Panc1 (cell line): ENCODE measurements around the gene CBX3. TPM values are rescaled to one million over a fixed set of nuclear protein-coding genes. Genes with fewer than 3 reads are reported as not detected.
A peak's percentile ranks its signal among the peaks of the same experiment; 100 is the strongest.
"Not testable (repeated sequence)": the region's sequence is repeated elsewhere in the genome, so short reads cannot be mapped to it uniquely, and the experiment has no call there.

Experiments used
- ATAC-seq: fragments of 200-7000 bp; cut with Tn5 transposase; 2 replicates; pipeline ENCODE4 v1.9.1; 2020; ENCODE audit warnings: mild to moderate bottlenecking, moderate library complexity
- BruUV-seq: library from RNA; stranded (reverse); fragments of 400-500 nt; replicated peaks from 2 replicates; lab custom pipeline; 2021; lab: Mats Ljungman, UMichigan
- CTCF ChIA-PET: fragments of 300-600 bp; sonication (Branson Sonifier 250); formaldehyde crosslinking; loops from one replicate; lab custom pipeline; 2022; ENCODE audit warnings: antibody characterized with exemption; lab: Charles Lee
- POLR2A ChIA-PET: fragments of 300-600 bp; sonication (Branson Sonifier 250); formaldehyde crosslinking; loops from one replicate; lab custom pipeline; 2022; ENCODE audit warnings: antibody characterized with exemption; lab: Charles Lee
- DNase-seq: peaks from one replicate; pipeline ENCODE4 v3.0.0-alpha.2; 2010; ENCODE audit warnings: low read depth, low spot score
- H3K27ac ChIP-seq: 2 replicates; pipeline ENCODE4 v1.5.1; 2011; ENCODE audit warnings: mild to moderate bottlenecking, low read length, inconsistent platforms
- H3K27me3 ChIP-seq: fragments of 200-500 bp; sonication (Bioruptor generic); 2 replicates; pipeline ENCODE4 v1.6.0; 2014; ENCODE audit warnings: low read length, inconsistent platforms; ENCODE audit not compliant: control insufficient read depth, insufficient read depth
- H3K36me3 ChIP-seq: fragments of 200-500 bp; sonication (Bioruptor generic); 2 replicates; pipeline ENCODE4 v1.5.1; 2014; ENCODE audit warnings: inconsistent platforms, mild to moderate bottlenecking, low read length, moderate library complexity; ENCODE audit not compliant: control insufficient read depth, insufficient read depth
- H3K4me1 ChIP-seq: 2 replicates; pipeline ENCODE4 v1.5.1; 2011; ENCODE audit warnings: inconsistent platforms, mild to moderate bottlenecking, low read length, moderate library complexity; ENCODE audit not compliant: control insufficient read depth, insufficient read depth
- H3K4me3 ChIP-seq, 2 experiments: 2 replicates each; pipeline ENCODE4 v1.5.1; 2011 to 2012; ENCODE audit warnings: low read depth in 2 of 2, low read length in 2 of 2, mild to moderate bottlenecking in 2 of 2, inconsistent platforms in 1 of 2, moderate library complexity in 1 of 2
- H3K9me3 ChIP-seq: fragments of 200-500 bp; sonication (Bioruptor generic); 2 replicates; pipeline ENCODE4 v1.5.1; 2014; ENCODE audit warnings: low read depth, mild to moderate bottlenecking, inconsistent platforms, low read length, moderate library complexity; ENCODE audit not compliant: control insufficient read depth, insufficient read depth
- POLR2AphosphoS5 ChIP-seq: IDR thresholded peaks from 2 replicates; pipeline ENCODE4 v1.6.1; 2012; ENCODE audit warnings: mild to moderate bottlenecking, low read depth, low read length, moderate library complexity
- SIN3A ChIP-seq: IDR thresholded peaks from 2 replicates; pipeline ENCODE4 v1.6.1; 2012; ENCODE audit warnings: low read depth, mild to moderate bottlenecking, low read length, moderate library complexity, borderline replicate concordance; ENCODE audit not compliant: insufficient read depth
- TCF7L2 ChIP-seq: IDR thresholded peaks from 2 replicates; pipeline ENCODE4 v1.6.1; 2011; ENCODE audit warnings: mild to moderate bottlenecking, low read depth, low read length, inconsistent platforms
- in situ Hi-C: cut with HindIII; loops from 2 replicates; pipeline ENCODE4 v1.10.0; 2016; ENCODE audit warnings: low sequenced_read_pairs, low pct_unique_long_range_greater_than_20kb
- intact Hi-C: fragments of 100-400 bp; cut with micrococcal nuclease; formaldehyde crosslinking; loops from one replicate; pipeline ENCODE4 v1.10.0; 2022; ENCODE audit not compliant: unreplicated experiment
- total RNA-seq: library from RNA; stranded (reverse); gene quantifications from one replicate; pipeline ENCODE4 v1.2.1, GENCODE V29; 2021; ENCODE audit not compliant: unreplicated experiment
- TF ChIP-seq, protein P1 (sequence below), 2 experiments: IDR thresholded peaks; 2 replicates each; pipeline ENCODE4 v1.6.1; 2011 to 2012; ENCODE audit warnings: low read depth in 2 of 2, control low read depth in 1 of 2, low read length in 1 of 2, mild to moderate bottlenecking in 1 of 2, moderate library complexity in 1 of 2; ENCODE audit not compliant: insufficient read depth in 1 of 2
- TF ChIP-seq, protein P2 (sequence below): fragments of 450-650 bp; IDR thresholded peaks from 2 replicates; pipeline ENCODE4 v1.5.1; 2017; ENCODE audit warnings: mild to moderate bottlenecking

Gene CBX3
- total RNA-seq, 1 experiment from 2014 or later: 308 TPM

DNA sequence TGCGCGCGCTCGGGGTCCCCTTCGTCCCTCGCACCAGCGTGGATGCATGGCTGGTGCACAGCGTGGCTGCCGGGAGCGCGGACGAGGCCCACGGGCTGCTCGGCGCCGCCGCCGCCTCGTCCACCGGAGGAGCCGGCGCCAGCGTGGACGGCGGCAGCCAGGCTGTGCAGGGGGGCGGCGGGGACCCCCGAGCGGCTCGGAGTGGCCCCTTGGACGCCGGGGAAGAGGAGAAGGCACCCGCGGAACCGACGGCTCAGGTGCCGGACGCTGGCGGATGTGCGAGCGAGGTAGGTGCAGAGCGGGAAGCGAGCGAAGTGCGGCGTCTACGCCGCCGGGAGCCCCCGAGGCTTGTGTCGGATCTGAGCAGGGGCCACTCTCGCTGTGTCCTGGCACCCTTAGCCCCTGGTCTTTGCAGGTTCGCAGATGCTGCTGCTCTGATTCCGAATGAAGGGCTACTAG lies 48.7 kb upstream of the CBX3 start:
- H3K27me3 ChIP-seq, DNase-seq, POLR2A ChIA-PET, H3K9me3 ChIP-seq, H3K36me3 ChIP-seq, BruUV-seq, in situ Hi-C loops: not testable (repeated sequence)
- ATAC-seq: 0 out of 2 replicates have a peak, but pooled peaks have one; percentile 0
- Histone ChIP-seq H3K27ac (peak overlapping the region; percentile 95), H3K4me3 (peak overlapping the region; percentile 53 to 88), H3K4me1 (peaks cover 25% of the 10 kb centered on the region)
- CTCF ChIA-PET: interaction anchor here (1.5 kb wide), 1 partner anchor 62 kb away, joined by 4 read pairs; no protein-coding TSS in a partner anchor
- 0 out of 2 replicates have a peak, but pooled peaks have one; percentile 23 for TF ChIP-seq SIN3A
- intact Hi-C loops: loop anchor here (5.0 to 10.0 kb wide), 2 partner anchors 61 to 258 kb away; no protein-coding TSS in a partner anchor

DNA sequence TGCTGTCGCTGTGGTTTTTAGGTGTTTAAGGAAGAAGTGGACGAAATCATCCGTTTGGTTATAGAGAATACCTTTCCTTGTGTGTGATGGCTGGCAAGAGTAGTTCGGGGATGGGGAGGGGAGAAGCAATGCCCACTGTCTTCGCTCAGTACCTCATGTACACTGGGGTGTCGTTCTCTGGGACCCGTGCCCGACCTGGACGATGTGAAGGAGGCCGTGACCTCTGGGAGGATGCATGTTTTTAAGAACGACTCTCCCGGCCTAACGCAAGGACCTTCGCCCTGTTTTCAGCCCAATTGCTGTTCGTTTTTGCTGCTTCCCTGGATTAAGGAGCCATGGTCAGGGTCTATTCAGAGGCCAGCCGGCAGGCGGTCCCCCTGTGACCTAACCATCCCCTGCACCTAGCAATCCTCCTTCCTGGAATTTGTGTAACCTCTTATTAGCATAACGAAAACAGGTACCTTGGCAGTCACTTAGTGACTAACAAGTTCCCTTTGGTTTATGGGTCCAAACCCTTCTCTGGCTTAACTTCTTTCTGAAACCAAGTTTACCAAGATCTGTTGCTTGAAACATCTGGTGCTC lies 48.2 kb upstream of the CBX3 start:
- POLR2A ChIA-PET: no interaction called here
- Histone ChIP-seq H3K4me1 (peaks cover 31% of the 10 kb centered on the region), H3K27me3 (no peaks in the 10 kb centered on the region), H3K4me3 (peak overlapping the region; percentile 53 to 88), H3K27ac (peak overlapping the region; percentile 95), H3K9me3 (no peaks in the 10 kb centered on the region), H3K36me3 (no peaks in the 10 kb centered on the region)
- TF ChIP-seq SIN3A: 0 out of 2 replicates have a peak, but pooled peaks have one; percentile 20
- TF ChIP-seq, protein P1, sequence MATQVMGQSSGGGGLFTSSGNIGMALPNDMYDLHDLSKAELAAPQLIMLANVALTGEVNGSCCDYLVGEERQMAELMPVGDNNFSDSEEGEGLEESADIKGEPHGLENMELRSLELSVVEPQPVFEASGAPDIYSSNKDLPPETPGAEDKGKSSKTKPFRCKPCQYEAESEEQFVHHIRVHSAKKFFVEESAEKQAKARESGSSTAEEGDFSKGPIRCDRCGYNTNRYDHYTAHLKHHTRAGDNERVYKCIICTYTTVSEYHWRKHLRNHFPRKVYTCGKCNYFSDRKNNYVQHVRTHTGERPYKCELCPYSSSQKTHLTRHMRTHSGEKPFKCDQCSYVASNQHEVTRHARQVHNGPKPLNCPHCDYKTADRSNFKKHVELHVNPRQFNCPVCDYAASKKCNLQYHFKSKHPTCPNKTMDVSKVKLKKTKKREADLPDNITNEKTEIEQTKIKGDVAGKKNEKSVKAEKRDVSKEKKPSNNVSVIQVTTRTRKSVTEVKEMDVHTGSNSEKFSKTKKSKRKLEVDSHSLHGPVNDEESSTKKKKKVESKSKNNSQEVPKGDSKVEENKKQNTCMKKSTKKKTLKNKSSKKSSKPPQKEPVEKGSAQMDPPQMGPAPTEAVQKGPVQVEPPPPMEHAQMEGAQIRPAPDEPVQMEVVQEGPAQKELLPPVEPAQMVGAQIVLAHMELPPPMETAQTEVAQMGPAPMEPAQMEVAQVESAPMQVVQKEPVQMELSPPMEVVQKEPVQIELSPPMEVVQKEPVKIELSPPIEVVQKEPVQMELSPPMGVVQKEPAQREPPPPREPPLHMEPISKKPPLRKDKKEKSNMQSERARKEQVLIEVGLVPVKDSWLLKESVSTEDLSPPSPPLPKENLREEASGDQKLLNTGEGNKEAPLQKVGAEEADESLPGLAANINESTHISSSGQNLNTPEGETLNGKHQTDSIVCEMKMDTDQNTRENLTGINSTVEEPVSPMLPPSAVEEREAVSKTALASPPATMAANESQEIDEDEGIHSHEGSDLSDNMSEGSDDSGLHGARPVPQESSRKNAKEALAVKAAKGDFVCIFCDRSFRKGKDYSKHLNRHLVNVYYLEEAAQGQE (IDR thresholded peaks at IDR 0.05; ENCODE audit: insufficient read depth in 1 of 2, low read depth in 2 of 2, low read length in 1 of 2): no peak
- CTCF ChIA-PET: interaction anchor here (1.0 kb wide), 1 partner anchor 75 kb away, joined by 3 read pairs; no protein-coding TSS in a partner anchor
- TSS peak; percentile 79 for BruUV-seq
- DNase-seq (no peak), ATAC-seq (no peak)
- in situ Hi-C loops (no loop called here), intact Hi-C loops (loop anchor here (5.0 to 10.0 kb wide), 2 partner anchors 61 to 259 kb away; no protein-coding TSS in a partner anchor)

DNA sequence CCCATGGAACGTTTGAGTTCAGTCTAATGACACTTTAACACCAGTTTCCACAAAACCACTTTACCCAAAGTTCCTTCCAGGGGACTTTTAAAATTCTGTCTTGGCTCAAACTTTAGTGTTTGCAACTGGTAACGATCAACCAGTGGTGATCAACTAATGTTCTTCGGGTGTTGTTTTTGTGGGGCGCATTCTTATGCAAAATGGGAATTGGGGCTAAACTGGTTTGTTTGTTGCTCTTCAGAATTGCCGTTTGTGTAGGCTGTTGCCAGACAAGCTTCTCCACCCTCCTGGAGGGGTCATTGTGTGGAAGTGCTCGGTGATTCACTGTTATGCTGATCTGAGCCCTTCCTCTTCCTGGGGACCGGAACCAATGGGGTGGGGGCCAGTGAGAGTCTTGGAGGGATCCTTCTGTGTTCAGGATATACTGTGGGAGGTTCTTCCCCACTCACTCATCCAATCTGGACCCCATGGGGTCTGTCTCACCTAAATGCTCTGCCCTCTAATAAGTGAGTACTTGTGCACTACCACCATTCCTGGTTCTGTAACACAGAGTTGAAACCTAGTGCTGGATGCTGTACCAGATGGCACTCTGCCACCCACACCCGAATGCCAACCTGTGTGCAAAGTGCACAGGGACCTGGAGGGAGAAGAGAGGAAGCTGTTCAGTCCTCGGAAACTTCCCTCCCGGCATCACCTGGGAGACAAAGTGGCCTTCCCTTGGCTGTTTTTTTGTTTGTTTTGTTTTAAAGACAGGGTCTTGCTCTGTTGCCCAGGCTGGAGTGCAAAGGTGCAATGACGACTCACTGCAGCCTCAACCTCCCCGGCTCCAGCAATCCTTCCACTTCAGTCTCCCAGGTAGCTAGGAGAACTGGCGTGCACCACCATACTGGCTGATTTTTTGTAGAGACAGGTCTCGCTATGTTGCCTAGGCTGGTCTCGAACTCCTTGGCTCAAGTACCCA lies 47.4 kb upstream of the CBX3 start:
- no peaks in the 10 kb centered on the region for H3K9me3 ChIP-seq
- in situ Hi-C loops: no loop called here
- DNase-seq (no peak), ATAC-seq (peak; percentile 62)
- no peak for TF ChIP-seq TCF7L2
- no peak for TF ChIP-seq SIN3A
- TF ChIP-seq, protein P1 (IDR thresholded peaks at IDR 0.05; ENCODE audit: insufficient read depth in 1 of 2, low read depth in 2 of 2, low read length in 1 of 2): no peak
- TF ChIP-seq, protein P2, sequence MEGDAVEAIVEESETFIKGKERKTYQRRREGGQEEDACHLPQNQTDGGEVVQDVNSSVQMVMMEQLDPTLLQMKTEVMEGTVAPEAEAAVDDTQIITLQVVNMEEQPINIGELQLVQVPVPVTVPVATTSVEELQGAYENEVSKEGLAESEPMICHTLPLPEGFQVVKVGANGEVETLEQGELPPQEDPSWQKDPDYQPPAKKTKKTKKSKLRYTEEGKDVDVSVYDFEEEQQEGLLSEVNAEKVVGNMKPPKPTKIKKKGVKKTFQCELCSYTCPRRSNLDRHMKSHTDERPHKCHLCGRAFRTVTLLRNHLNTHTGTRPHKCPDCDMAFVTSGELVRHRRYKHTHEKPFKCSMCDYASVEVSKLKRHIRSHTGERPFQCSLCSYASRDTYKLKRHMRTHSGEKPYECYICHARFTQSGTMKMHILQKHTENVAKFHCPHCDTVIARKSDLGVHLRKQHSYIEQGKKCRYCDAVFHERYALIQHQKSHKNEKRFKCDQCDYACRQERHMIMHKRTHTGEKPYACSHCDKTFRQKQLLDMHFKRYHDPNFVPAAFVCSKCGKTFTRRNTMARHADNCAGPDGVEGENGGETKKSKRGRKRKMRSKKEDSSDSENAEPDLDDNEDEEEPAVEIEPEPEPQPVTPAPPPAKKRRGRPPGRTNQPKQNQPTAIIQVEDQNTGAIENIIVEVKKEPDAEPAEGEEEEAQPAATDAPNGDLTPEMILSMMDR: no peak
- TF ChIP-seq POLR2AphosphoS5: peak; percentile 63; the same call in 1 of the 2 replicates
- peak overlapping the region; percentile 53 to 88 for H3K4me3 ChIP-seq
- peak overlapping the region; percentile 95 for H3K27ac ChIP-seq
- H3K36me3 ChIP-seq: no peaks in the 10 kb centered on the region
- CTCF ChIA-PET: interaction anchor here (1.0 kb wide), 1 partner anchor 75 kb away, joined by 3 read pairs; no protein-coding TSS in a partner anchor
- peaks cover 38% of the 10 kb centered on the region for H3K4me1 ChIP-seq
- no TSS peak for BruUV-seq
- no peaks in the 10 kb centered on the region for H3K27me3 ChIP-seq
- intact Hi-C loops: loop anchor here (5.0 to 10.0 kb wide), 2 partner anchors 62 to 259 kb away; no protein-coding TSS in a partner anchor
- POLR2A ChIA-PET: no interaction called here
